Lower leg skin (tissue), 3 donors: ENCODE results near the gene ABHD15.

Experiments
- CTCF ChIP-seq, 3 donors: fragments of 450-650 bp; IDR thresholded peaks; one replicate each; pipeline ENCODE4 v1.5.1; 2016; ENCODE audit warnings: antibody characterized with exemption in 3 of 3, mild to moderate bottlenecking in 3 of 3, moderate library complexity in 2 of 3
- POLR2A ChIP-seq, 2 donors: fragments of 450-650 bp; IDR thresholded peaks; one replicate each; pipeline ENCODE4 v1.6.1; 2016 to 2017; ENCODE audit warnings: antibody characterized with exemption in 2 of 2, mild to moderate bottlenecking in 1 of 2, moderate library complexity in 1 of 2

GRCh38 chr17:29575511-29576213, 8.8 kb upstream of the ABHD15 start:
- TF ChIP-seq CTCF (IDR thresholded peaks at IDR 0.05) (no peak), POLR2A (IDR thresholded peaks at IDR 0.05) (no peak)
